ENCODE results near the gene COL6A1.

COL6A1 gene

GRCh38 chr21:45981151-45982091, at the start of gene COL6A1:
COL6A1 (plus strand) TSS chr21:45981770; CDS start chr21:45981851, 81 bp downstream.
- FAIRE-seq (no peak), DNase-seq (ENCODE audit: insufficient read length, low spot score) (peak; percentile 84)
- no peak for TF ChIP-seq CTCF (IDR thresholded peaks at IDR 0.05; ENCODE audit: insufficient read depth, missing control alignments)

- FAIRE-seq, result no peak
- TF ChIP-seq CTCF (IDR thresholded peaks at IDR 0.05; ENCODE audit: insufficient read depth, missing control alignments), result no peak
- no peak for DNase-seq (ENCODE audit: insufficient read length, low spot score)
These were observed 48.6 kb upstream of the COL6A1 start for GRCh38 chr21:45932922-45933502.

- FAIRE-seq, result no peak
- DNase-seq (ENCODE audit: insufficient read length, low spot score), result no peak
- no peak for TF ChIP-seq CTCF (IDR thresholded peaks at IDR 0.05; ENCODE audit: insufficient read depth, missing control alignments)
These were observed 47.5 kb upstream of the COL6A1 start for GRCh38 chr21:45934085-45934484.

- FAIRE-seq (no peak), DNase-seq (ENCODE audit: insufficient read length, low spot score) (no peak)
- TF ChIP-seq CTCF (IDR thresholded peaks at IDR 0.05; ENCODE audit: insufficient read depth, missing control alignments), result no peak
These were observed 47.0 kb upstream of the COL6A1 start for GRCh38 chr21:45934554-45934953.

- DNase-seq (ENCODE audit: insufficient read length, low spot score), result no peak
- no peak for FAIRE-seq
- no peak for TF ChIP-seq CTCF (IDR thresholded peaks at IDR 0.05; ENCODE audit: insufficient read depth, missing control alignments)
These were observed 45.9 kb upstream of the COL6A1 start for GRCh38 chr21:45935628-45936027.

GRCh38 chr21:45937721-45938452, 43.7 kb upstream of the COL6A1 start:
- TF ChIP-seq CTCF (IDR thresholded peaks at IDR 0.05; ENCODE audit: insufficient read depth, missing control alignments), result no peak
- no peak for DNase-seq (ENCODE audit: insufficient read length, low spot score)
- no peak for FAIRE-seq
